K562 (cell line): Measurements from ENCODE around the gene GKAP1. TPM values are rescaled to one million over a fixed set of nuclear protein-coding genes. Genes with fewer than 3 reads are reported as not detected.

Experiments used
- ASH1L ChIP-seq: fragments of 450-650 bp; IDR thresholded peaks from 2 replicates; pipeline ENCODE4 v1.6.1; 2018; ENCODE audit warnings: borderline replicate concordance, mild to moderate bottlenecking, low read depth; ENCODE audit not compliant: partially characterized antibody
- BHLHE40 ChIP-seq: IDR thresholded peaks from 2 replicates; pipeline ENCODE4 v1.6.1; 2011; ENCODE audit warnings: low read length, improper control_type of control experiment
- BRCA1 ChIP-seq, 2 experiments: fragments of 450-650 bp in 1 of 2; sonication (generic) in 1 of 2; formaldehyde crosslinking in 1 of 2; IDR thresholded peaks; 2 replicates each; pipeline versions ENCODE4 v1.5.0 to v1.6.1; 2017 to 2020; ENCODE audit warnings: mild to moderate bottlenecking in 1 of 2, missing genetic modification reagents in 1 of 2
- CEBPG ChIP-seq, 3 experiments: fragments of 200-800 bp in 1 of 3; sonication (Bioruptor generic) in 1 of 3; sonication (generic) in 1 of 3; formaldehyde crosslinking in 1 of 3; IDR thresholded peaks in 2 of 3; conservative IDR thresholded peaks in 1 of 3; 2 replicates each; pipeline versions ENCODE4 v1.6.1 to v1.8.0; 2016 to 2022; ENCODE audit warnings: missing compliant biosample characterization in 2 of 3, missing genetic modification characterization in 2 of 3, mild to moderate bottlenecking in 1 of 3, missing genetic modification reagents in 1 of 3
- DACH1 ChIP-seq: fragments of 450-650 bp; IDR thresholded peaks from 2 replicates; pipeline ENCODE4 v1.6.1; 2018; ENCODE audit not compliant: partially characterized antibody
- MNT ChIP-seq, 2 experiments: fragments of 450-650 bp; conservative IDR thresholded peaks; 2 replicates each; pipeline ENCODE4 v1.6.1; 2017; ENCODE audit warnings: mild to moderate bottlenecking in 2 of 2, moderate library complexity in 2 of 2
- MTA1 ChIP-seq: fragments of 450-650 bp; IDR thresholded peaks from 2 replicates; pipeline ENCODE4 v1.6.1; 2017; ENCODE audit warnings: borderline replicate concordance
- POLR2H ChIP-seq: IDR thresholded peaks from 2 replicates; pipeline ENCODE4 v1.6.1; 2016; ENCODE audit warnings: missing genetic modification characterization, low read depth, mild to moderate bottlenecking, control low read depth, missing compliant biosample characterization, moderate library complexity
- SIN3B ChIP-seq: fragments of 450-650 bp; IDR thresholded peaks from 2 replicates; pipeline ENCODE4 v1.6.1; 2017; ENCODE audit warnings: low read depth, mild to moderate bottlenecking, moderate library complexity
- SNIP1 ChIP-seq: fragments of 450-650 bp; IDR thresholded peaks from 2 replicates; pipeline ENCODE4 v1.7.1; 2017; ENCODE audit warnings: low read depth, mild to moderate bottlenecking
- TAF7 ChIP-seq: fragments of 450-650 bp; IDR thresholded peaks from 2 replicates; pipeline ENCODE4 v1.6.1; 2016; ENCODE audit warnings: missing genetic modification characterization, missing compliant biosample characterization
- TFE3 ChIP-seq: fragments of 450-650 bp; formaldehyde crosslinking; IDR thresholded peaks from 2 replicates; pipeline ENCODE4 v1.4.0; 2020; ENCODE audit warnings: mild to moderate bottlenecking, mixed read lengths
- TSHZ1 ChIP-seq: fragments of 250-450 bp; sonication (Bioruptor Pico); IDR thresholded peaks from 2 replicates; pipeline ENCODE4 v1.4.0; 2020; ENCODE audit warnings: mild to moderate bottlenecking, moderate library complexity
- ZBTB33 ChIP-seq: sonication (generic); formaldehyde crosslinking; IDR thresholded peaks from 2 replicates; pipeline ENCODE4 v1.8.1; 2023; ENCODE audit warnings: mild to moderate bottlenecking, missing genetic modification reagents
- ZFP30 ChIP-seq: fragments of 250-450 bp; sonication (Bioruptor Pico); IDR thresholded peaks from 2 replicates; pipeline ENCODE4 v1.8.0; 2022; ENCODE audit warnings: moderate library complexity, mild to moderate bottlenecking, inconsistent platforms, borderline replicate concordance
- ZNF124 ChIP-seq: sonication (generic); formaldehyde crosslinking; IDR thresholded peaks from 2 replicates; pipeline ENCODE4 v1.8.1; 2022; ENCODE audit warnings: missing genetic modification reagents
- ZNF232 ChIP-seq: sonication (generic); formaldehyde crosslinking; IDR thresholded peaks from 2 replicates; pipeline ENCODE4 v1.8.0; 2022; ENCODE audit warnings: mild to moderate bottlenecking, missing genetic modification reagents
- ZNF354B ChIP-seq: fragments of 250-450 bp; sonication (Bioruptor Pico); IDR thresholded peaks from 2 replicates; pipeline ENCODE4 v1.4.0; 2020
- polyA plus RNA-seq, 8 experiments: library from polyadenylated mRNA; depleted of rRNA in 4 of 8; stranded (reverse) in 5 of 8; unstranded in 3 of 8; fragments of >200 nt; fragmentation: Nextera tagmentation in 2 of 8; fragmentation: Illumina TruSeq in 1 of 8; extraction: Ambion mirVana in 2 of 8; extraction: Trizol in 1 of 8; gene quantifications; 2 replicates each; pipeline versions ENCODE4 v1.2.1 to v1.2.3, GENCODE V29; 2011 to 2014; ENCODE audit warnings: inconsistent platforms in 1 of 8, missing spikeins in 1 of 8
- total RNA-seq, 7 experiments: library from RNA; depleted of rRNA in 6 of 7; stranded (reverse); fragments of >200 nt in 6 of 7; fragmentation: Illumina TruSeq in 2 of 7; extraction: Trizol in 2 of 7; gene quantifications; 2 replicates each; pipeline versions ENCODE4 v1.2.1 to v1.2.3, GENCODE V29; 2011 to 2021; ENCODE audit warnings: low replicate concordance in 1 of 7

The GKAP1 gene
- total and polyA plus RNA-seq, 9 of the 15 experiments (the other 6 are each of a cell fraction or from before 2014, with no cell fraction given) = 1.0 to 3.8 (median 2.7) TPM

- TF ChIP-seq TFE3 (CRISPR knock-in tag) = no peak
- no peak for TF ChIP-seq SIN3B
- peak; percentile 7; the same call in 1 of the 2 replicates for TF ChIP-seq POLR2H (tag)
- no peak for TF ChIP-seq ZNF232 (CRISPR knock-in tag)
- TF ChIP-seq ZBTB33 (CRISPR knock-in tag) = no peak
- TF ChIP-seq ZNF354B = no peak
- TF ChIP-seq MTA1 = no peak
- no peak for TF ChIP-seq ZNF124 (CRISPR knock-in tag)
- no peak for TF ChIP-seq ASH1L
- TF ChIP-seq DACH1 = peak; percentile 7
- peak; percentile 87 for TF ChIP-seq CEBPG (CRISPR knock-in tag; IDR thresholded peaks at IDR 0.05)
- TF ChIP-seq CEBPG (tag; conservative IDR thresholded peaks at IDR 0.05 in 1 of 2, IDR thresholded peaks at IDR 0.05 in 1 of 2) = peak; percentile 91 to 95
- no peak for TF ChIP-seq SNIP1
- no peak for TF ChIP-seq ZFP30 (CRISPR knock-in tag)
- no peak for TF ChIP-seq TSHZ1 (CRISPR knock-in tag)
- peak; percentile 93 for TF ChIP-seq BHLHE40
- TF ChIP-seq TAF7 (tag) = no peak
- TF ChIP-seq MNT (conservative IDR thresholded peaks at IDR 0.05) = peak in 1 of 2 experiments; percentile 41; a peak in 3 of 4 replicates
- no peak for TF ChIP-seq BRCA1 (IDR thresholded peaks at IDR 0.05)
- no peak for TF ChIP-seq BRCA1 (CRISPR knock-in tag; IDR thresholded peaks at IDR 0.05)
Observed at GRCh38 chr9:83708515-83709158, 108.9 kb downstream of the GKAP1 start (continued).
